Endothelial cell of umbilical vein (primary cell): ENCODE data around the gene GTF2H1. TPM values are rescaled to one million over a fixed set of nuclear protein-coding genes. Genes with fewer than 3 reads are reported as not detected.
A peak's percentile ranks its signal among the peaks of the same experiment; 100 is the strongest.

ENCODE experiments used
- BruUV-seq: library from RNA; stranded (reverse); fragments of 400-500 nt; replicated peaks from 2 replicates; lab custom pipeline; 2021; lab: Mats Ljungman, UMichigan
- CTCF ChIA-PET: fragments of 300-600, 350-600 bp; sonication (Branson Sonifier 250); formaldehyde crosslinking; loops from one replicate; lab custom pipeline; 2021; ENCODE audit warnings: antibody characterized with exemption, inconsistent platforms; lab: Charles Lee
- POLR2A ChIA-PET: fragments of 300-600, 350-600 bp; sonication (Branson Sonifier 250); formaldehyde crosslinking; loops from one replicate; lab custom pipeline; 2021; ENCODE audit warnings: antibody characterized with exemption, inconsistent platforms; lab: Charles Lee
- DNase-seq: peaks from one replicate; pipeline ENCODE4 v3.0.0-alpha.2; 2011; ENCODE audit warnings: low read depth, low spot score
- FAIRE-seq: peaks from 2 replicates; lab custom pipeline; 2011; peaks lifted over from hg19 to GRCh38; lab: Jason Lieb, UNC
- H2AFZ ChIP-seq: 2 replicates; pipeline ENCODE4 v1.6.0; 2012; ENCODE audit warnings: low read depth, low read length, control low read depth, inconsistent platforms
- H3K27ac ChIP-seq: 2 replicates; pipeline ENCODE4 v1.5.1; 2011; ENCODE audit warnings: low read depth, mild to moderate bottlenecking, control low read depth, low read length, moderate library complexity; ENCODE audit not compliant: insufficient read depth
- H3K27me3 ChIP-seq, 2 experiments: 2 replicates each; pipeline versions ENCODE4 v1.6.0 to v1.6.1; 2011; ENCODE audit warnings: low read length in 2 of 2, mixed read lengths in 1 of 2; ENCODE audit not compliant: control insufficient read depth in 2 of 2, insufficient read depth in 2 of 2
- H3K36me3 ChIP-seq, 2 experiments: 2 replicates in 1 of 2; 3 replicates in 1 of 2; pipeline ENCODE4 v1.5.1; 2011; ENCODE audit warnings: low read length in 2 of 2, mild to moderate bottlenecking in 1 of 2, moderate library complexity in 1 of 2; ENCODE audit not compliant: control insufficient read depth in 2 of 2, insufficient read depth in 2 of 2; ENCODE audit errors: extremely low read depth in 1 of 2
- H3K4me1 ChIP-seq: 3 replicates; pipeline ENCODE4 v1.5.1; 2011; ENCODE audit warnings: mild to moderate bottlenecking, low read length; ENCODE audit not compliant: control insufficient read depth, insufficient read depth; ENCODE audit errors: extremely low read depth
- H3K4me2 ChIP-seq: 2 replicates; pipeline ENCODE4 v1.6.1; 2011; ENCODE audit warnings: low read length, control low read depth, mixed read lengths; ENCODE audit not compliant: insufficient read depth
- H3K4me3 ChIP-seq, 3 experiments: fragments of 200-600 bp in 1 of 3; sonication (generic), shearing (Covaris generic) in 1 of 3; replicated peaks in 1 of 3; 2 replicates each; pipeline ENCODE4 v1.5.1; 2011 to 2016; ENCODE audit warnings: control low read depth in 3 of 3, low read length in 3 of 3, mild to moderate bottlenecking in 2 of 3, inconsistent platforms in 1 of 3, low read depth in 1 of 3, moderate library complexity in 1 of 3; ENCODE audit not compliant: insufficient read depth in 1 of 3
- H3K79me2 ChIP-seq: 2 replicates; pipeline ENCODE4 v1.6.0; 2012; ENCODE audit warnings: low read length, inconsistent platforms; ENCODE audit not compliant: control insufficient read depth, insufficient read depth
- H3K9ac ChIP-seq: replicated peaks from 2 replicates; pipeline ENCODE3; 2011; ENCODE audit warnings: low read length, control low read depth; ENCODE audit not compliant: insufficient read depth; ENCODE audit errors: extremely low read depth
- H3K9me1 ChIP-seq: replicated peaks from 3 replicates; pipeline ENCODE4 v1.6.0; 2011; ENCODE audit warnings: mild to moderate bottlenecking, low read length; ENCODE audit not compliant: control insufficient read depth, insufficient read depth; ENCODE audit errors: extremely low read depth
- H3K9me3 ChIP-seq: replicated peaks from 2 replicates; pipeline ENCODE4 v1.5.1; 2012; ENCODE audit warnings: low read length, inconsistent platforms; ENCODE audit not compliant: control insufficient read depth, insufficient read depth
- H4K20me1 ChIP-seq: replicated peaks from 2 replicates; pipeline ENCODE3; 2011; ENCODE audit warnings: mild to moderate bottlenecking, low read length; ENCODE audit not compliant: control insufficient read depth, insufficient read depth; ENCODE audit errors: extremely low read depth
- EZH2 ChIP-seq: IDR thresholded peaks from 2 replicates; pipeline ENCODE4 v1.6.1; 2012; ENCODE audit warnings: borderline replicate concordance, low read depth, mild to moderate bottlenecking, moderate library complexity, low read length, inconsistent platforms; ENCODE audit not compliant: severe bottlenecking
- FOS ChIP-seq: IDR thresholded peaks from 2 replicates; pipeline ENCODE4 v1.6.1; 2011; ENCODE audit warnings: mild to moderate bottlenecking, low read length, moderate library complexity, borderline replicate concordance; ENCODE audit not compliant: insufficient read depth
- GATA2 ChIP-seq: IDR thresholded peaks from 2 replicates; pipeline ENCODE4 v1.7.0; 2011; ENCODE audit warnings: low read depth, mild to moderate bottlenecking, moderate library complexity, mixed read lengths, low read length; ENCODE audit not compliant: insufficient read length, insufficient read depth
- JUN ChIP-seq: IDR thresholded peaks from 2 replicates; pipeline ENCODE4 v1.6.1; 2011; ENCODE audit warnings: borderline replicate concordance, low read depth; ENCODE audit not compliant: insufficient read length, insufficient read depth
- MYC ChIP-seq: IDR thresholded peaks from one replicate; pipeline ENCODE4 v1.6.1; 2011; ENCODE audit warnings: mild to moderate bottlenecking, low read depth, low read length
- POLR2A ChIP-seq: IDR thresholded peaks from 2 replicates; pipeline ENCODE4 v1.6.1; 2012; ENCODE audit warnings: low read depth, mild to moderate bottlenecking, control low read depth, low read length
- POLR2AphosphoS5 ChIP-seq: IDR thresholded peaks from 2 replicates; pipeline ENCODE4 v1.6.1; 2012; ENCODE audit warnings: low read depth, mild to moderate bottlenecking, control low read depth, low read length, moderate library complexity; ENCODE audit not compliant: insufficient read depth
- dilution Hi-C: fragments of 300-500 bp; cut with MboI; formaldehyde crosslinking; loops from one replicate; pipeline ENCODE4 v1.15.0; 2019; ENCODE audit warnings: low sequenced_read_pairs; ENCODE audit not compliant: extremely low pct_ligation_motif_present
- intact Hi-C: fragments of 100-400 bp; cut with micrococcal nuclease; formaldehyde crosslinking; loops from one replicate; pipeline ENCODE4 v1.10.0; 2022
- polyA plus RNA-seq, 4 experiments: library from polyadenylated mRNA; depleted of rRNA in 3 of 4; stranded (reverse) in 3 of 4; unstranded in 1 of 4; fragments of >200 nt; gene quantifications; 2 replicates each; pipeline versions ENCODE4 v1.2.1 to v1.2.3, GENCODE V29; 2011 to 2012; ENCODE audit warnings: missing spikeins in 1 of 4
- total RNA-seq: library from RNA; stranded (reverse); gene quantifications from 2 replicates; pipeline ENCODE4 v1.2.3, GENCODE V29; 2021
- TF ChIP-seq, protein P1 (sequence below): IDR thresholded peaks from 2 replicates; pipeline ENCODE4 v1.6.1; 2011; ENCODE audit not compliant: insufficient read depth, insufficient read length
- TF ChIP-seq, protein P2 (sequence below), 2 donors: IDR thresholded peaks; 1 replicate in 1 of 2; 2 replicates in 1 of 2; pipeline ENCODE4 v1.5.1; 2011; ENCODE audit warnings: low read length in 2 of 2, mild to moderate bottlenecking in 2 of 2, moderate library complexity in 2 of 2, control low read depth in 1 of 2, inconsistent platforms in 1 of 2, low read depth in 1 of 2; ENCODE audit not compliant: insufficient read depth in 1 of 2; ENCODE audit errors: extremely low read depth in 1 of 2

Gene GTF2H1
- total and polyA plus RNA-seq, 2 donors (not counting 3 experiments of a cell fraction or from before 2014, with no cell fraction given) = 15.7 to 47.7 TPM

DNA sequence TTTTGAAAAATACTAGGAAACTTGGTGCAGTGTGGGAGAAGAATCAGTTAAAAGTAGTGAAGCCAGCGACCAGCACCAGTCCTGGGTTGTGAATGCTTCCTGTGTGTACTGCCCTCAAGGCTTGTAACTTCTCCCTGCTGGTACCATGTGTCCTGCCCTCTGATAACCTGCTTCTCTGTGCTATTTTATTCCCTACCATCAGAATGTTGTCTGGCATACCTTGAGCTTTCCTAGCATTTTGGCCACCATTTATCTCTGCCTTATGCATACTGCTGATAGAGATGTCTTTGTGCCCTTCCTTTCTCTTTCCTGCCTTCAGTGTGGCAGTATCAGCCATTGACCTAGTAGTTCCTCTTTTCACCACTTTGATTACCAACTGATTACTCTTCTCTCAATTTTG, 2.0 kb downstream of the GTF2H1 start:
- dilution Hi-C loops = no loop called here
- no peak overlapping the region for H3K27ac ChIP-seq
- intact Hi-C loops = loop anchor here (5.0 kb wide), 4 partner anchors 217 to 1247 kb away; partner anchors contain the start of genes PIK3C2A, RPS13, SAAL1 and SERGEF

More for the DNA sequence above, 2.0 kb downstream of the GTF2H1 start:
- no peak overlapping the region for H3K9ac ChIP-seq
- FAIRE-seq (no peak), DNase-seq (no peak)
- no peak overlapping the region for H2AFZ ChIP-seq
- no peaks in the 10 kb centered on the region for H3K27me3 ChIP-seq
- TF ChIP-seq MYC (no peak), POLR2AphosphoS5 (no peak), EZH2 (no peak), JUN (no peak), FOS (no peak), POLR2A (no peak), GATA2 (no peak)
- TF ChIP-seq, protein P1, sequence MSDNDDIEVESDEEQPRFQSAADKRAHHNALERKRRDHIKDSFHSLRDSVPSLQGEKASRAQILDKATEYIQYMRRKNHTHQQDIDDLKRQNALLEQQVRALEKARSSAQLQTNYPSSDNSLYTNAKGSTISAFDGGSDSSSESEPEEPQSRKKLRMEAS = no peak
- TF ChIP-seq, protein P2, sequence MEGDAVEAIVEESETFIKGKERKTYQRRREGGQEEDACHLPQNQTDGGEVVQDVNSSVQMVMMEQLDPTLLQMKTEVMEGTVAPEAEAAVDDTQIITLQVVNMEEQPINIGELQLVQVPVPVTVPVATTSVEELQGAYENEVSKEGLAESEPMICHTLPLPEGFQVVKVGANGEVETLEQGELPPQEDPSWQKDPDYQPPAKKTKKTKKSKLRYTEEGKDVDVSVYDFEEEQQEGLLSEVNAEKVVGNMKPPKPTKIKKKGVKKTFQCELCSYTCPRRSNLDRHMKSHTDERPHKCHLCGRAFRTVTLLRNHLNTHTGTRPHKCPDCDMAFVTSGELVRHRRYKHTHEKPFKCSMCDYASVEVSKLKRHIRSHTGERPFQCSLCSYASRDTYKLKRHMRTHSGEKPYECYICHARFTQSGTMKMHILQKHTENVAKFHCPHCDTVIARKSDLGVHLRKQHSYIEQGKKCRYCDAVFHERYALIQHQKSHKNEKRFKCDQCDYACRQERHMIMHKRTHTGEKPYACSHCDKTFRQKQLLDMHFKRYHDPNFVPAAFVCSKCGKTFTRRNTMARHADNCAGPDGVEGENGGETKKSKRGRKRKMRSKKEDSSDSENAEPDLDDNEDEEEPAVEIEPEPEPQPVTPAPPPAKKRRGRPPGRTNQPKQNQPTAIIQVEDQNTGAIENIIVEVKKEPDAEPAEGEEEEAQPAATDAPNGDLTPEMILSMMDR (IDR thresholded peaks at IDR 0.05; ENCODE audit: extremely low read depth in 1 of 2, insufficient read depth in 1 of 2, low read depth in 1 of 2, low read length in 2 of 2) = no peak
- H3K4me2 ChIP-seq = peak overlapping the region; percentile 97
- H3K9me3 ChIP-seq = no peaks in the 10 kb centered on the region
- no peaks in the 10 kb centered on the region for H3K9me1 ChIP-seq
- H3K36me3 ChIP-seq = no peaks in the 10 kb centered on the region
- POLR2A ChIA-PET = no interaction called here
- peaks cover 54% of the 10 kb centered on the region for H3K79me2 ChIP-seq
- H4K20me1 ChIP-seq = no peaks in the 10 kb centered on the region
- H3K4me1 ChIP-seq = peaks cover 31% of the 10 kb centered on the region
- no TSS peak for BruUV-seq
- CTCF ChIA-PET = no interaction called here
- H3K4me3 ChIP-seq = no peak overlapping the region
